Mammary epithelial cell (primary cell): ENCODE measurements around the gene PSMD9.

Source experiments
- EZH2 ChIP-seq: IDR thresholded peaks from 2 replicates; pipeline ENCODE4 v1.6.1; 2012; ENCODE audit warnings: low read length, inconsistent platforms, borderline replicate concordance
- TF ChIP-seq, protein P1 (sequence below), 2 donors: IDR thresholded peaks in 1 of 2; conservative IDR thresholded peaks in 1 of 2; 2 replicates each; pipeline ENCODE4 v1.5.1; 2011 to 2012; ENCODE audit warnings: inconsistent platforms in 2 of 2, low read length in 2 of 2, mild to moderate bottlenecking in 2 of 2, control low read depth in 1 of 2, low read depth in 1 of 2; ENCODE audit not compliant: insufficient read depth in 1 of 2; ENCODE audit errors: extremely low read depth in 1 of 2

DNA sequence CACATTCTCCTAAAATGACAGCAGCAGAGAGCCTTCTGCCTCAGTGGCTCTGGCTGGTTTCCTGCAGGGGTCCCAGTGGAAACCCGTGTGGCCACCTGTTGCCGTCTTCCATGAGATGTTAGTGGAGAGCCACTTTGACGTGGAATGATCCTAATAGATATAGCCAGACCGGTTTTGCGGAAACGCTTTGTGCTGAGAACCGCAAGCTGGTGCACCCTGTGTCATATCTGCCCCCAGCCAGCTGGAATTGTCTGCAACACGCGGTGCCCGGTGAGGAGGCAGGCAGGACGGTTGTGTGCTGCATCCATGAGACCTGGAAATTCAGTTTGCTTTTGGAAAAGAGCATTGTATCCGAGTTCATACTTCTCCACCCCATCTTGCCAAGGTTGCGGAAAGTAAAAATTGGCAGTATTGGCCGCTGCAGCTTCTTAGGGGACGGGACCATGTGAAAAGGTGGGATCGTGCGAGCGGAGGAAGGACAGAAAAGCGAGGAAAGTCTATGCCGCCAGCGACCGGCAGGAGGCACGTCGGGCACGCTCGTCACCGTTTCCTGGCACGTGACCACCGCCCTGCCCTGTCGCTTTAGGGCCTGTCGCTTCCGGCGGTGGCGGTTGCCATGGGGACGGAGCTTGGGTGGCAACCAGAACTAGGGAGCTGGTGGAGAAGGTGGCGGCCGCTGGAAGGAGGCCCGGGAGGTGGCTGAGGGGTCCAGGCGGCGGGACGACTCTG, 29.5 kb downstream of the PSMD9 start, which contains the start of gene CFAP251:
- TF ChIP-seq, protein P1, sequence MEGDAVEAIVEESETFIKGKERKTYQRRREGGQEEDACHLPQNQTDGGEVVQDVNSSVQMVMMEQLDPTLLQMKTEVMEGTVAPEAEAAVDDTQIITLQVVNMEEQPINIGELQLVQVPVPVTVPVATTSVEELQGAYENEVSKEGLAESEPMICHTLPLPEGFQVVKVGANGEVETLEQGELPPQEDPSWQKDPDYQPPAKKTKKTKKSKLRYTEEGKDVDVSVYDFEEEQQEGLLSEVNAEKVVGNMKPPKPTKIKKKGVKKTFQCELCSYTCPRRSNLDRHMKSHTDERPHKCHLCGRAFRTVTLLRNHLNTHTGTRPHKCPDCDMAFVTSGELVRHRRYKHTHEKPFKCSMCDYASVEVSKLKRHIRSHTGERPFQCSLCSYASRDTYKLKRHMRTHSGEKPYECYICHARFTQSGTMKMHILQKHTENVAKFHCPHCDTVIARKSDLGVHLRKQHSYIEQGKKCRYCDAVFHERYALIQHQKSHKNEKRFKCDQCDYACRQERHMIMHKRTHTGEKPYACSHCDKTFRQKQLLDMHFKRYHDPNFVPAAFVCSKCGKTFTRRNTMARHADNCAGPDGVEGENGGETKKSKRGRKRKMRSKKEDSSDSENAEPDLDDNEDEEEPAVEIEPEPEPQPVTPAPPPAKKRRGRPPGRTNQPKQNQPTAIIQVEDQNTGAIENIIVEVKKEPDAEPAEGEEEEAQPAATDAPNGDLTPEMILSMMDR (conservative IDR thresholded peaks at IDR 0.05 in 1 of 2, IDR thresholded peaks at IDR 0.05 in 1 of 2; ENCODE audit: extremely low read depth in 1 of 2, insufficient read depth in 1 of 2, low read depth in 1 of 2, low read length in 2 of 2), result no peak
- no peak for TF ChIP-seq EZH2
